HCT116 (cell line): Measurements from ENCODE around the gene ASB7. TPM values are rescaled to one million over a fixed set of nuclear protein-coding genes. Genes with fewer than 3 reads are reported as not detected.

Experiments
- ATAC-seq: fragments of 200-7000 bp; cut with Tn5 transposase; 2 replicates; pipeline ENCODE4 v1.9.1; 2020; ENCODE audit warnings: mild to moderate bottlenecking, moderate library complexity
- BruUV-seq: library from RNA; stranded (reverse); fragments of 400-500 nt; replicated peaks from 2 replicates; lab custom pipeline; 2021; lab: Mats Ljungman, UMichigan
- CTCF ChIA-PET: fragments of 300-600 bp; sonication (Branson Sonifier 250); formaldehyde crosslinking; loops from one replicate; lab custom pipeline; 2021; ENCODE audit warnings: antibody characterized with exemption; lab: Charles Lee
- POLR2A ChIA-PET: fragments of 300-600, 350-600 bp; sonication (Branson Sonifier 250); formaldehyde crosslinking; loops from one replicate; lab custom pipeline; 2021; ENCODE audit warnings: antibody characterized with exemption; lab: Charles Lee
- RAD21 ChIA-PET, 2 experiments: fragments of 300-600 bp; sonication (Branson Sonifier 250); formaldehyde crosslinking; loops; one replicate each; lab custom pipeline; 2023; ENCODE audit warnings: low total read pairs in 2 of 2; ENCODE audit not compliant: uncharacterized antibody in 2 of 2, unreplicated experiment in 2 of 2, low non-redundant PET in 1 of 2; lab: Charles Lee
- DNase-seq: peaks from one replicate; pipeline ENCODE4 v3.0.0-alpha.2; 2010; ENCODE audit warnings: low read depth, low spot score
- H2AFZ ChIP-seq: fragments of 200-600 bp; shearing (Covaris generic), sonication (generic); 2 replicates; pipeline ENCODE4 v1.6.1; 2017; ENCODE audit warnings: low read depth, mixed run types, mixed read lengths, antibody characterized with exemption, low read length; ENCODE audit not compliant: poor library complexity, severe bottlenecking
- H3K27ac ChIP-seq: 2 replicates; pipeline ENCODE4 v1.5.1; 2012; ENCODE audit warnings: low read depth, low read length
- H3K27me3 ChIP-seq: fragments of 200-600 bp; sonication (generic); 2 replicates; pipeline ENCODE4 v1.6.1; 2016; ENCODE audit warnings: mixed run types, low read length, mixed read lengths; ENCODE audit not compliant: insufficient read depth
- H3K36me3 ChIP-seq, 2 experiments: fragments of 200-500 bp in 1 of 2; fragments of 200-600 bp in 1 of 2; sonication (Bioruptor generic) in 1 of 2; sonication (generic) in 1 of 2; 2 replicates each; pipeline versions ENCODE4 v1.5.1 to v1.6.1; 2014 to 2016; ENCODE audit warnings: low read length in 2 of 2, inconsistent platforms in 1 of 2, mixed read lengths in 1 of 2, mixed run types in 1 of 2; ENCODE audit not compliant: insufficient read depth in 2 of 2, control insufficient read depth in 1 of 2
- H3K4me1 ChIP-seq, 2 experiments: fragments of 200-600 bp in 1 of 2; sonication (generic) in 1 of 2; 2 replicates each; pipeline versions ENCODE4 v1.5.1 to v1.6.1; 2012 to 2017; ENCODE audit warnings: low read length in 2 of 2, inconsistent platforms in 1 of 2, mild to moderate bottlenecking in 1 of 2, mixed read lengths in 1 of 2, mixed run types in 1 of 2, moderate library complexity in 1 of 2; ENCODE audit not compliant: insufficient read depth in 2 of 2, control insufficient read depth in 1 of 2
- H3K4me2 ChIP-seq: fragments of 200-600 bp; sonication (generic); 2 replicates; pipeline ENCODE4 v1.6.1; 2017; ENCODE audit warnings: mixed run types, low read length, mixed read lengths
- H3K4me3 ChIP-seq, 2 experiments: fragments of 200-600 bp in 1 of 2; sonication (generic) in 1 of 2; replicated peaks in 1 of 2; 2 replicates each; pipeline ENCODE4 v1.5.1; 2011 to 2016; ENCODE audit warnings: low read length in 2 of 2, control low read depth in 1 of 2, low read depth in 1 of 2, mild to moderate bottlenecking in 1 of 2, mixed read lengths in 1 of 2, mixed run types in 1 of 2
- H3K79me2 ChIP-seq: fragments of 200-600 bp; sonication (generic); 2 replicates; pipeline ENCODE4 v1.6.1; 2017; ENCODE audit warnings: mild to moderate bottlenecking, mixed run types, low read length, moderate library complexity, mixed read lengths; ENCODE audit not compliant: insufficient read depth
- H3K9ac ChIP-seq: fragments of 200-600 bp; sonication (generic); 2 replicates; pipeline ENCODE4 v1.6.1; 2016; ENCODE audit warnings: low read length, mixed read lengths
- H3K9me2 ChIP-seq: fragments of 200-600 bp; sonication (generic), shearing (Covaris generic); 2 replicates; pipeline ENCODE4 v1.6.1; 2017; ENCODE audit warnings: mixed run types, mild to moderate bottlenecking, moderate library complexity; ENCODE audit not compliant: insufficient read depth
- H3K9me3 ChIP-seq, 2 experiments: fragments of 200-500 bp in 1 of 2; fragments of 200-600 bp in 1 of 2; sonication (Bioruptor generic) in 1 of 2; sonication (generic) in 1 of 2; 2 replicates each; pipeline ENCODE4 v1.6.1; 2014 to 2017; ENCODE audit warnings: low read length in 2 of 2, mixed read lengths in 2 of 2, inconsistent platforms in 1 of 2, low read depth in 1 of 2, mild to moderate bottlenecking in 1 of 2, mixed run types in 1 of 2, moderate library complexity in 1 of 2; ENCODE audit not compliant: control insufficient read depth in 1 of 2, insufficient read depth in 1 of 2
- H4K20me1 ChIP-seq: fragments of 200-600 bp; sonication (generic), shearing (Covaris generic); 2 replicates; pipeline ENCODE4 v1.6.1; 2017; ENCODE audit warnings: mixed run types, mild to moderate bottlenecking, moderate library complexity; ENCODE audit not compliant: insufficient read depth
- CEBPB ChIP-seq: IDR thresholded peaks from 2 replicates; pipeline ENCODE4 v1.6.1; 2012; ENCODE audit warnings: low read depth
- CTCF ChIP-seq, 3 experiments: fragments of 200-600 bp in 1 of 3; sonication (generic) in 1 of 3; IDR thresholded peaks in 2 of 3; conservative IDR thresholded peaks in 1 of 3; 2 replicates each; pipeline ENCODE4 v1.5.1; 2012 to 2017; ENCODE audit warnings: low read depth in 2 of 3, low read length in 2 of 3, antibody characterized with exemption in 1 of 3, borderline replicate concordance in 1 of 3, control low read depth in 1 of 3, mild to moderate bottlenecking in 1 of 3, mixed read lengths in 1 of 3, mixed run types in 1 of 3, moderate library complexity in 1 of 3; ENCODE audit not compliant: insufficient read depth in 1 of 3
- EGR1 ChIP-seq: IDR thresholded peaks from 2 replicates; pipeline ENCODE4 v1.6.1; 2012; ENCODE audit warnings: low read depth
- ELF1 ChIP-seq: IDR thresholded peaks from 2 replicates; pipeline ENCODE4 v1.6.1; 2012; ENCODE audit warnings: low read depth, borderline replicate concordance
- FOSL1 ChIP-seq: IDR thresholded peaks from 2 replicates; pipeline ENCODE4 v1.6.1; 2012; ENCODE audit warnings: low read depth
- POLR2A ChIP-seq: IDR thresholded peaks from 2 replicates; pipeline ENCODE4 v1.7.0; 2011; ENCODE audit warnings: borderline replicate concordance; ENCODE audit not compliant: insufficient read depth, insufficient read length; ENCODE audit errors: extremely low read depth
- POLR2AphosphoS5 ChIP-seq: IDR thresholded peaks from 2 replicates; pipeline ENCODE4 v1.6.1; 2011; ENCODE audit warnings: mild to moderate bottlenecking, low read depth, low read length, moderate library complexity
- RAD21 ChIP-seq: IDR thresholded peaks from 2 replicates; pipeline ENCODE4 v1.6.1; 2012; ENCODE audit warnings: low read depth, mild to moderate bottlenecking
- SP1 ChIP-seq: IDR thresholded peaks from 2 replicates; pipeline ENCODE4 v1.6.1; 2012; ENCODE audit warnings: low read depth
- SRF ChIP-seq: IDR thresholded peaks from 2 replicates; pipeline ENCODE4 v1.6.1; 2012; ENCODE audit warnings: low read depth
- TCF7L2 ChIP-seq: IDR thresholded peaks from 2 replicates; pipeline ENCODE4 v1.7.0; 2011; ENCODE audit warnings: borderline replicate concordance, inconsistent platforms; ENCODE audit not compliant: insufficient read depth, insufficient read length; ENCODE audit errors: extremely low read depth
- YY1 ChIP-seq: IDR thresholded peaks from 2 replicates; pipeline ENCODE4 v1.6.1; 2011; ENCODE audit warnings: low read length, low read depth, moderate library complexity, mild to moderate bottlenecking; ENCODE audit not compliant: insufficient replicate concordance; ENCODE audit errors: extremely low read depth
- ZFX ChIP-seq: fragments of 450-650 bp; IDR thresholded peaks from 2 replicates; pipeline ENCODE4 v1.6.1; 2017
- ZNF274 ChIP-seq: fragments of 200-500 bp; sonication (Bioruptor generic); IDR thresholded peaks from 2 replicates; pipeline ENCODE4 v1.6.1; 2014; ENCODE audit warnings: mild to moderate bottlenecking, low read depth, low read length, inconsistent platforms
- intact Hi-C: fragments of 100-400 bp; cut with micrococcal nuclease; formaldehyde crosslinking; loops from 2 replicates; pipeline ENCODE4 v1.10.0; 2022
- total RNA-seq: library from RNA; stranded (reverse); gene quantifications from one replicate; pipeline ENCODE4 v1.2.1, GENCODE V29; 2021; ENCODE audit not compliant: unreplicated experiment
- TF ChIP-seq, protein P1 (sequence below): IDR thresholded peaks from 2 replicates; pipeline ENCODE4 v1.6.1; 2011; ENCODE audit warnings: mild to moderate bottlenecking, low read length, moderate library complexity; ENCODE audit not compliant: insufficient replicate concordance; ENCODE audit errors: extremely low read depth
- TF ChIP-seq, protein P2 (sequence below): IDR thresholded peaks from 2 replicates; pipeline ENCODE4 v1.6.1; 2012

The ASB7 gene
- total RNA-seq, 1 experiment from 2014 or later = 16.6 TPM

GRCh38 chr15:100602064-100602822, at the start of gene ASB7, which contains the start of gene LINS1 (continued):
- TF ChIP-seq CTCF (IDR thresholded peaks at IDR 0.05 in 2 of 3, conservative IDR thresholded peaks at IDR 0.05 in 1 of 3; ENCODE audit: borderline replicate concordance in 1 of 3, insufficient read depth in 1 of 3, low read depth in 2 of 3, low read length in 2 of 3) (no peak), RAD21 (no peak)

DNA sequence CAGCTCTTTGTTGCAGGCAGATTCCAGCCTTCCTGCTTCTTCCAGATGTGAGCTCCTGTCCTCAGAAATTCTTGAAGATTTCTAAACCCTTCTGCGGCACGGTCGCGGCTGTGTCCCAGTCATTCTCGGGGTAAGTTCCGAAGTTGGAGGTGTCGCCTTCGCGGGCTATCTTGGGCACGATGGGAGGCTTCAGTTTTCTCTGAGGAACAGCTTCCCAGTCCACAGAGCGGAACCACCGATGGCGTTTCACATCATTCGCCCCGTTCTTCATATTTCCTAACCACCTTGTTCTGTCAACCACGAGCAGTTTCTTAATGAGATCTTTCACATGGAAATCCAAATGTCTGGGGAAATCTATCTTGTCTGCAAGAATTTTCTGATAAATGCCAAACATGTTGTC, 48.9 kb upstream of the ASB7 start:
- ChIA-PET POLR2A (no interaction called here), RAD21 (no interaction called here), CTCF (interaction anchor here (0.7 kb wide), 1 partner anchor 19 kb away, joined by 3 read pairs; no protein-coding TSS in a partner anchor)
- Histone ChIP-seq H3K4me2 (no peak overlapping the region), H3K9ac (no peak overlapping the region), H3K4me3 (no peak overlapping the region), H3K79me2 (no peaks in the 10 kb centered on the region), H3K27me3 (no peaks in the 10 kb centered on the region), H3K9me2 (no peaks in the 10 kb centered on the region), H3K9me3 (no peaks in the 10 kb centered on the region; a peak in 2 of 4 replicates), H3K36me3 (no peaks in the 10 kb centered on the region), H4K20me1 (no peaks in the 10 kb centered on the region), H3K27ac (no peak overlapping the region), H2AFZ (no peak overlapping the region), H3K4me1 (no peaks in the 10 kb centered on the region)
- intact Hi-C loops = no loop called here
- ATAC-seq = no peak
- BruUV-seq = no TSS peak
- no peak for DNase-seq
- no peak for TF ChIP-seq RAD21
- no peak for TF ChIP-seq FOSL1
- TF ChIP-seq ZFX = no peak
- TF ChIP-seq CEBPB = no peak
- TF ChIP-seq TCF7L2 = no peak
- TF ChIP-seq SP1 = no peak
- no peak for TF ChIP-seq EGR1
- no peak for TF ChIP-seq ZNF274
- TF ChIP-seq CTCF (IDR thresholded peaks at IDR 0.05 in 2 of 3, conservative IDR thresholded peaks at IDR 0.05 in 1 of 3; ENCODE audit: borderline replicate concordance in 1 of 3, insufficient read depth in 1 of 3, low read depth in 2 of 3, low read length in 2 of 3) = no peak
- TF ChIP-seq, protein P1, sequence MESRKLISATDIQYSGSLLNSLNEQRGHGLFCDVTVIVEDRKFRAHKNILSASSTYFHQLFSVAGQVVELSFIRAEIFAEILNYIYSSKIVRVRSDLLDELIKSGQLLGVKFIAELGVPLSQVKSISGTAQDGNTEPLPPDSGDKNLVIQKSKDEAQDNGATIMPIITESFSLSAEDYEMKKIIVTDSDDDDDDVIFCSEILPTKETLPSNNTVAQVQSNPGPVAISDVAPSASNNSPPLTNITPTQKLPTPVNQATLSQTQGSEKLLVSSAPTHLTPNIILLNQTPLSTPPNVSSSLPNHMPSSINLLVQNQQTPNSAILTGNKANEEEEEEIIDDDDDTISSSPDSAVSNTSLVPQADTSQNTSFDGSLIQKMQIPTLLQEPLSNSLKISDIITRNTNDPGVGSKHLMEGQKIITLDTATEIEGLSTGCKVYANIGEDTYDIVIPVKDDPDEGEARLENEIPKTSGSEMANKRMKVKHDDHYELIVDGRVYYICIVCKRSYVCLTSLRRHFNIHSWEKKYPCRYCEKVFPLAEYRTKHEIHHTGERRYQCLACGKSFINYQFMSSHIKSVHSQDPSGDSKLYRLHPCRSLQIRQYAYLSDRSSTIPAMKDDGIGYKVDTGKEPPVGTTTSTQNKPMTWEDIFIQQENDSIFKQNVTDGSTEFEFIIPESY = no peak
- no peak for TF ChIP-seq POLR2AphosphoS5
- TF ChIP-seq YY1 = no peak
- no peak for TF ChIP-seq ELF1
- TF ChIP-seq, protein P2, sequence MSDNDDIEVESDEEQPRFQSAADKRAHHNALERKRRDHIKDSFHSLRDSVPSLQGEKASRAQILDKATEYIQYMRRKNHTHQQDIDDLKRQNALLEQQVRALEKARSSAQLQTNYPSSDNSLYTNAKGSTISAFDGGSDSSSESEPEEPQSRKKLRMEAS = no peak
- TF ChIP-seq POLR2A = no peak
- no peak for TF ChIP-seq SRF
